Occipital lobe (tissue), 2 donors: ENCODE data around the gene CTSC. TPM values are rescaled to one million over a fixed set of nuclear protein-coding genes. Genes with fewer than 3 reads are reported as not detected.
"Not testable (repeated sequence)": the region's sequence is repeated elsewhere in the genome, so short reads cannot be mapped to it uniquely, and the experiment has no call there.

Experiments used
- DNase-seq: peaks from one replicate; lab custom pipeline; 2025; lab: John Stamatoyannopoulos, UW
- total RNA-seq: library from RNA; depleted of rRNA; stranded (reverse); fragments of >200 nt; gene quantifications from one replicate; pipeline ENCODE4 v1.2.3, GENCODE V29; 2014

The CTSC gene
- total RNA-seq, 1 donor from 2014 or later, result 13.9 TPM

GRCh38 chr11:88284336-88285050 lies 53.0 kb downstream of the CTSC start:
- DNase-seq, result no peak

DNA sequence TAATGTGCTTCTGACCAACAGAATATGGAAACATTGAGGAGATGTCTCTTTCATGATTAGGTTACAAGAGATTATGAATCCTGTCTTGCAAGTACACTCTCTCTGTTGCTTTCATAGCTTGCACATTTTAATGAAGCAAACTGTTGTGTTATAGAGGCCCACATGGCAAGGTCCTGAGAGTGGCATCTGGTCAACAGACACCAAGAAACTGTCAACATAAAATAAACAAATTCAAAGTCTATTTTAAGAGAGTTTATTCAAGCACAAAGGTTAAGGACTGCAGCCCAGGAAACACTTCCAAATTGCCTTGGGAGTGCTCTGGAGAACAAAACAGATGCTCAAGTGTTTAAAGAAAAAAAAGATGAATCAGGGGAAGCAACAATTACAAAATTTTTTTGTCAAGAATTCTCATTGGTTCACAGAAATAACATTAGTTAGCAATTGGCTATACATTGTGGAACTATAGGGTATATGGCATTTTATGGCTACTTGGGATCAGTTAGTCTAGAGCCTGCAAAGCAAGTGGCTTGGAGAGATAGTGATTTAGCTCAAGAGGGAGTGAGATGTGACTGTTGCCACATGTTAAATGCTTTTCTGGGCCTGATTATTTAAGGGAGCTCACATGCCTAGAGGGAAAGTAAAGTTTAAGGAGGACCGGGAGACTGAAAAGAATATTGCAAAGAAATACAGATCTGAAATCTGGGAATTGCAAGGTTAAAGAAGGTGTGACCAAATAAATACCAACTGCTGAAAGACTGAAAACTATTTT lies 54.6 kb downstream of the CTSC start:
- DNase-seq, result no peak

- DNase-seq, result no peak
These were observed 56.2 kb downstream of the CTSC start for GRCh38 chr11:88281317-88281712.

DNA sequence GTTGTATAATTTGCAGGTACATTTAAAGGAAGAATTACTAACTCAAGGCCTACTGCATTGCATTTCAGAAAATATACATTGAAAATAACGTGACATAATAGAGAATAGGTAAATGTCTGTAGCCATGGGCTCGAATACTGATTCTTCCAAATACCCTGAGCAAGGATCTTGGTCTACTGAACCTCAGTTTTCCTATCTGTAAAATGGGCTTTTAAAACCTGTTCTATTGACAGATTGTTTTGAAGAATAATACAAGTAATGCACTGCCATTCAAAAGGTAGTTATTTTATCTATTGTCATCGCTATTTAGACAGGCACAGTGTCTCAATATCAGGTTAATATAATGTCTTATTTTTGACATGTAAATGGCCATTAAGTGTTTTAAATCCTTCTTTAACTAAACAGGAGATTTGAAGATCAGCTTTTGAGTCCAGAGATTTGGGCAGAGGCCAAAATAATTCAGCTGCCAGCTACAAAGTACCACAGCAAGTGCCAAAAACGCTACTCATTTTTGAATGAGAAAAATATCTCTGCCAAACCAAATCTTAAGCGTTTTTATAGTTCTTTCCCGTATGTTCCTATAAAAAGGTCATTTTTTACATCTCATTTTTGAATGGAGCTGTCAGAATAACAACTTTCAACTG lies 56.7 kb downstream of the CTSC start:
- no peak for DNase-seq

DNA sequence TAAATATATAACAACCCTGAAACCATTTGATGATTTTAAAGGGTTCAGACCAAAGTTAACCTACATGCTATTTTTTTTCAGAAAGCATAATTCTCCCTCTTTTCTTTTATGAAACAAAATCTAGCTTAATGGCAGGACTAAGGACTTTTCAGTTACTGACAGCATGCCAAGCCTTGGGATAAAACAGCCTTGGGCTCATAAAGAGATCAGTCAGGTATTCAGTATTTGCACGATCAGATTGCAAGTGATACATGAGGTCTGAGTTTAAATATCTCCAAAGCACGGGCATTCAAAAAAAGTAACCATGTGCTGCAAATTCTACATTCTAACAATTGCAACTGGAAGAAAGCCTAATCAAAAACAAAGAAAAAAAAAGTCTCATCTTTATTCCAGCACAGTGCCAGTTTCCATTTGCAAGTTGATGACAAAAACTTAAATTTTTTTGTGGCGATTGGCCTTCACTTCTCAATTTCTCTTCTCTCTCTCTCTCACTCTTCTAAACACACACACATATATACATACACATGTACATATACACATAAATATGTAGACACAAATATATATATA lies 60.1 kb downstream of the CTSC start:
- no peak for DNase-seq

- no peak for DNase-seq
These were observed 61.9 kb downstream of the CTSC start for GRCh38 chr11:88275636-88276035.

GRCh38 chr11:88266919-88267318 lies 70.6 kb downstream of the CTSC start:
- no peak for DNase-seq

GRCh38 chr11:88266157-88266556 lies 71.4 kb downstream of the CTSC start:
- no peak for DNase-seq

DNA sequence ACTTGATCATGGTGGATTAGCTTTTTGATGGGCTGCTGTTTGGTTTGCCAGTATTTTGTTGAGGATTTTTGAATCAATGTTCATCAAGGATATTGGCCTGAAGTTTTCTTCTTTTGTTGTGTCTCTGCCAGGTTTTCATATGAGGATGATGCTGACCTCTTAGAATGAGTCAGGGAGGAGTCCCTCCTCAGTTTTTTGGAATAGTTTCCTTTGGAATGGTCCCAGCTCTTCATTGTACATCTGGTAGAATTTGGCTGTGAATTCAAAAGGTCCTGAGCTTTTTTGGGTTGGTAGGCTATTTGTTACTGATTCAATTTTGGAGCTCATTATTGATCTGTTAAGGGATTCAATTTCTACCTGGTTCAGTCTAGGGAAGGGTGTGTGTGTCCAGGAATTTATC lies 78.1 kb downstream of the CTSC start:
- DNase-seq, result no peak

DNA sequence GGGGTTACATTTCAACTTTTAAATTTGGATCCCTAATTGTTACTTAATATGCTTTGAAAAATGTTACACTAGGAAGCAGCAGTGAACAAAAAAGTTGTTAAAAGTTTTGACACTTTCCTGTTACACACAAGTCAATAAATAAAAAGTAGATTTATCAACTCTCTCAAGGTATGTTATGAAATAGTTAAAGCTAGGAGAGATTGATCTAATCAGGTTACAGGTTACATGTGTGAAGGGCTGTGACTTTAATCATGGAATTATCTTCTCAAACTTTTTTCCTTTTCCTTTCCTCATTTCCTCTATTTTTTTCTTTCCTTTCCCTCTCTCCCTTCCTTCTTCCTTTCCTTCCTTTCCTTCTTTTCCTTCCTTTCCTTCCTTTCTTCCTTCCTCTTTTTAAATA lies 85.3 kb downstream of the CTSC start:
- DNase-seq, result no peak

DNA sequence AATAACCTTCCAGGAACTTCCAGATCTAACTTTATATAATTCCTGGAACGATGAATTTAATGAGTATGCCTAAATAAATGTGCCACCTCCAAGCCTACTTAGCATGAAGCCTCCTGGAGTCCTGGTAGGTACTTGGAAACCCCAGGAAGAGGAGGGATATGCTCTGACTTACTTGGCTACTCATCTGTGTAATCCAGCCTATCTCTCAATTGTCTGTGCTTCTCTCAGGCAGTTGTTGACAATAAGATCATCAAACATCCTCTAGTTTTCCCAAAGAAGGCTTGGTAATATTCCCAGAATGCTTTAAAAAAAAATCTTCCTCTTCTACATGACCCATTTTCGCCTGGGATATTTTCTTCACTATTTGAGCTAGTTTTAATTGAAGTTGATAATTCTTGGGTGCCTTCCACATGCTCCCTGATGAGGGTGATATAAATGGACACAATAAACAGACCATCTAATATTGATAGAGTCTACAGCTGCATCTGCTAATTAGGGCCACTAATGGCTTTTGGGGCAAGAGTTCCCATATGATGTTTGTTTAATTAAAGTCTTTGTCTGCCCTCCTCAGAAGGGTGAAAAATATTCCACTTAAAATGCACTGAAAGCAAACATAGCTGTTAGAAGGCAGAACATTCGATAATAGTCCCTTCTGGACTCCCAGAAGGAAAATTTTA lies 86.8 kb downstream of the CTSC start:
- no peak for DNase-seq

GRCh38 chr11:88249706-88250105 lies 87.8 kb downstream of the CTSC start:
- DNase-seq, result no peak

DNA sequence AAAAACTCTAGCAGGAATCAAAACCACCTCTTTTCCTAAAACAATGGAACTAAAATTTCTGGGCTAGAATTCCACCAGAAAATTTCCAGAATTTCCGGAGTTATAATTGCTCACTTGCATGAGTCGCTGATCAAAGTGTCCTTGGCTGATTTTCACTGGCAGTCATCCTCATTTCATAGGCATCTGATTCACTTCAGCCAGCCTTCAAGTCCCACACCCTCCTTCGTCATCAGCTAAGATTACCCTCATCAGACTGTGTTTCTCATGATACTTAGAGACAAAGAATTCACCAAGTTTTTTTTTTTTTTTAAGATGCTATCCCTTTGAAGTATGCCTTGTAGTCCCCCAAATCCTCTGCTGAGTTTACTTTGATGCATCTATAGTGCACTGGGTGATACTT lies 90.8 kb downstream of the CTSC start:
- no peak for DNase-seq

DNA sequence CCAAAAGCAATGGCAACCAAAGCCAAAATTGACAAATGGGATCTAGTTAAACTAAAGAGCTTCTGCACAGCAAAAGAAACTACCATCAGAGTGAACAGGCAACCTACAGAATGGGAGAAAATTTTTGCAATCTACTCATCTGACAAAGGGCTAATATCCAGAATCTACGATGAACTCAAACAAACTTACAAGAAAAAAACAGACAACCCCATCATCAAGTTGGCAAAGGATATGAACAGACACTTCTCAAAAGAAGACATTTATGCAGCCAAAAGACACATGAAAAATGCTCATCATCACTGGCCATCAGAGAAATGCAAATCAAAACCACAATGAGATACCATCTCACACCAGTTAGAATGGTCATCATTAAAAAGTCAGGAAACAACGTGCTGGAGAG lies 92.0 kb downstream of the CTSC start:
- DNase-seq, result not testable (repeated sequence)

Other genes starting within 250 kb of the CTSC start
- 0.78 TPM for gene RAB38, start 162.3 kb downstream of the CTSC start, total RNA-seq